GM23338 (cell line): Measurements from ENCODE around the gene SSR4. TPM values are rescaled to one million over a fixed set of nuclear protein-coding genes. Genes with fewer than 3 reads are reported as not detected.

ENCODE experiments used
- ATAC-seq: fragments of 200-7000 bp; cut with Tn5 transposase; 3 replicates; pipeline ENCODE4 v1.9.1; 2020
- DNase-seq: peaks from one replicate; pipeline ENCODE4 v3.0.0-alpha.2; 2015; ENCODE audit warnings: low spot score
- H2AFZ ChIP-seq: fragments of 200-600 bp; sonication (generic); 2 replicates; pipeline ENCODE4 v1.8.0; 2016; ENCODE audit warnings: antibody characterized with exemption, mild to moderate bottlenecking, moderate library complexity
- H3F3A ChIP-seq: fragments of 200-600 bp; sonication (generic); replicated peaks from 2 replicates; pipeline ENCODE4 v1.8.0; 2017; ENCODE audit warnings: antibody characterized with exemption, mixed run types, low read depth
- H3K27ac ChIP-seq: fragments of 200-600 bp; sonication (generic); 2 replicates; pipeline ENCODE4 v1.6.1; 2016; ENCODE audit warnings: low read depth
- H3K27me3 ChIP-seq: fragments of 200-600 bp; sonication (generic); 2 replicates; pipeline ENCODE4 v1.8.0; 2016; ENCODE audit warnings: mild to moderate bottlenecking, mixed run types, moderate library complexity; ENCODE audit not compliant: insufficient read depth
- H3K36me3 ChIP-seq: fragments of 200-600 bp; sonication (generic); 2 replicates; pipeline ENCODE4 v1.8.0; 2016; ENCODE audit warnings: mild to moderate bottlenecking; ENCODE audit not compliant: insufficient read depth
- H3K4me1 ChIP-seq: fragments of 200-600 bp; sonication (generic); 2 replicates; pipeline ENCODE4 v1.8.0; 2016; ENCODE audit warnings: mild to moderate bottlenecking, moderate library complexity; ENCODE audit not compliant: insufficient read depth
- H3K4me2 ChIP-seq: fragments of 200-600 bp; sonication (generic); 2 replicates; pipeline ENCODE4 v1.7.1; 2017; ENCODE audit warnings: mixed run types
- H3K4me3 ChIP-seq: fragments of 200-600 bp; sonication (generic); 2 replicates; pipeline ENCODE4 v1.6.1; 2016; ENCODE audit warnings: mixed run types
- H3K79me2 ChIP-seq: fragments of 200-600 bp; sonication (generic); replicated peaks from 2 replicates; pipeline ENCODE4 v1.8.0; 2017; ENCODE audit warnings: mild to moderate bottlenecking; ENCODE audit not compliant: insufficient read depth
- H3K9me2 ChIP-seq: fragments of 200-600 bp; sonication (generic); 2 replicates; pipeline ENCODE4 v1.8.0; 2017; ENCODE audit not compliant: insufficient read depth
- H4K20me1 ChIP-seq: fragments of 200-600 bp; sonication (generic); replicated peaks from 2 replicates; pipeline ENCODE4 v1.8.0; 2017; ENCODE audit warnings: mild to moderate bottlenecking; ENCODE audit not compliant: insufficient read depth
- H3K27ac Mint-ChIP-seq: 2 replicates; pipeline ENCODE4 v1.8.0; 2020; ENCODE audit warnings: inconsistent platforms, mild to moderate bottlenecking, moderate library complexity, mixed read lengths
- H3K27me3 Mint-ChIP-seq: 3 replicates; pipeline ENCODE4 v1.8.0; 2022; ENCODE audit warnings: low read depth, mild to moderate bottlenecking, moderate library complexity, mixed read lengths, inconsistent platforms; ENCODE audit not compliant: insufficient read depth, poor library complexity
- H3K36me3 Mint-ChIP-seq: 3 replicates; pipeline ENCODE4 v1.8.0; 2021; ENCODE audit warnings: low read depth, mild to moderate bottlenecking, inconsistent platforms, moderate library complexity, mixed read lengths
- H3K4me1 Mint-ChIP-seq: 3 replicates; pipeline ENCODE4 v1.8.0; 2020; ENCODE audit warnings: mild to moderate bottlenecking, inconsistent platforms, mixed read lengths
- H3K4me3 Mint-ChIP-seq: 3 replicates; pipeline ENCODE4 v1.8.0; 2021; ENCODE audit warnings: moderate library complexity, mild to moderate bottlenecking, inconsistent platforms, mixed read lengths
- H3K9me3 Mint-ChIP-seq: 3 replicates; pipeline ENCODE4 v1.8.0; 2020; ENCODE audit warnings: moderate library complexity, mild to moderate bottlenecking, inconsistent platforms, mixed read lengths
- CREB1 ChIP-seq: fragments of 250-450 bp; sonication (Bioruptor Pico); IDR thresholded peaks from 2 replicates; pipeline ENCODE4 v1.5.0; 2020; ENCODE audit warnings: low read depth, mild to moderate bottlenecking, moderate library complexity
- CTCF ChIP-seq, 2 experiments: fragments of 200-600 bp in 1 of 2; sonication (generic) in 1 of 2; conservative IDR thresholded peaks; 2 replicates each; pipeline versions ENCODE4 v1.5.1 to v1.6.1; 2016 to 2017; ENCODE audit warnings: antibody characterized with exemption in 2 of 2, low read depth in 2 of 2, mild to moderate bottlenecking in 2 of 2, moderate library complexity in 1 of 2
- NANOG ChIP-seq: IDR thresholded peaks from 2 replicates; pipeline ENCODE4 v1.6.1; 2016; ENCODE audit warnings: antibody characterized with exemption, borderline replicate concordance
- REST ChIP-seq: IDR thresholded peaks from one replicate; pipeline ENCODE4 v1.6.1; 2018; ENCODE audit warnings: antibody characterized with exemption; ENCODE audit not compliant: unreplicated experiment
- STAT1 ChIP-seq: IDR thresholded peaks from one replicate; pipeline ENCODE4 v1.6.1; 2016; ENCODE audit warnings: antibody characterized with exemption; ENCODE audit not compliant: unreplicated experiment
- ZNF462 ChIP-seq: fragments of 250-450 bp; sonication (Bioruptor Pico); IDR thresholded peaks from 2 replicates; pipeline ENCODE4 v1.5.0; 2020; ENCODE audit warnings: mild to moderate bottlenecking, moderate library complexity
- polyA plus RNA-seq: library from polyadenylated mRNA; unstranded; fragments of >200 nt; fragmentation: Nextera tagmentation; extraction: Ambion mirVana; gene quantifications from 2 replicates; pipeline ENCODE4 v1.2.1, GENCODE V29; 2016
- total RNA-seq: library from RNA; depleted of rRNA; stranded (reverse); fragments of >200 nt; shearing (Covaris generic); gene quantifications from 2 replicates; pipeline ENCODE4 v1.2.3, GENCODE V29; 2014

The SSR4 gene
- total and polyA plus RNA-seq, 2 experiments from 2014 or later = 107 to 352 TPM

- peaks cover 4% of the 10 kb centered on the region for H3K27me3 Mint-ChIP-seq
- no peak for TF ChIP-seq NANOG
- TF ChIP-seq ZNF462 = no peak
- TF ChIP-seq CTCF (conservative IDR thresholded peaks at IDR 0.05; ENCODE audit: low read depth in 2 of 2) = 0 out of 4 replicates have a peak, but pooled peaks of 1 of the 2 experiments have one; percentile 22
- no peak for TF ChIP-seq REST
- TF ChIP-seq CREB1 (CRISPR knock-in tag) = no peak
- no peak for TF ChIP-seq STAT1
Measured at GRCh38 chrX:153771415-153772315, 22.8 kb upstream of the SSR4 start.

More at GRCh38 chrX:153771415-153772315, 22.8 kb upstream of the SSR4 start:
- Histone ChIP-seq H3K4me1 (no peaks in the 10 kb centered on the region), H3K9me2 (no peaks in the 10 kb centered on the region), H3K36me3 (no peaks in the 10 kb centered on the region), H2AFZ (no peak overlapping the region), H3K79me2 (no peaks in the 10 kb centered on the region), H4K20me1 (no peaks in the 10 kb centered on the region), H3K4me2 (no peak overlapping the region), H3K27ac (no peak overlapping the region), H3K27me3 (no peaks in the 10 kb centered on the region), H3K4me3 (no peak overlapping the region), H3F3A (no peaks in the 10 kb centered on the region)
- Mint-ChIP-seq H3K4me1 (no peaks in the 10 kb centered on the region; the same call in 2 of the 3 replicates), H3K9me3 (no peaks in the 10 kb centered on the region), H3K27ac (no peak overlapping the region), H3K4me3 (no peak overlapping the region), H3K36me3 (no peaks in the 10 kb centered on the region)
- DNase-seq = no peak
- ATAC-seq = no peak
